HL-60/S4 treated with retinoic acid at 250 ng/mL for 4 days and 3 days (cell line): ENCODE measurements around the gene ANO6.
"Not testable (repeated sequence)": the region's sequence is repeated elsewhere in the genome, so short reads cannot be mapped to it uniquely, and the experiment has no call there.

Experiments used
- in situ Hi-C: fragments of 300-500 bp; cut with MboI; formaldehyde crosslinking; loops from 2 replicates; pipeline ENCODE4 v1.7.0; 2022; ENCODE audit warnings: low sequenced_read_pairs

The ANO6 gene

GRCh38 chr12:45298721-45299692 is 83.1 kb downstream of the ANO6 start:
- in situ Hi-C loops = loop anchor here (25.0 kb wide), 1 partner anchor 88 kb away; no protein-coding TSS in a partner anchor

- in situ Hi-C loops = no loop called here
Measured at GRCh38 chr12:45302621-45303369, 86.9 kb downstream of the ANO6 start.

- in situ Hi-C loops = no loop called here
Measured at GRCh38 chr12:45303945-45304344, 88.0 kb downstream of the ANO6 start.

- in situ Hi-C loops = no loop called here
Measured at GRCh38 chr12:45304514-45305178, 88.8 kb downstream of the ANO6 start.

- in situ Hi-C loops = no loop called here
Measured at GRCh38 chr12:45305907-45306306, 90.0 kb downstream of the ANO6 start.

- in situ Hi-C loops = no loop called here
Measured at GRCh38 chr12:45309836-45310626, 94.1 kb downstream of the ANO6 start.

GRCh38 chr12:45310627-45310968 is 94.7 kb downstream of the ANO6 start:
- in situ Hi-C loops = no loop called here

- in situ Hi-C loops = no loop called here
Measured at GRCh38 chr12:45312012-45312411, 96.1 kb downstream of the ANO6 start.

GRCh38 chr12:45314770-45315169 is 98.9 kb downstream of the ANO6 start:
- in situ Hi-C loops = no loop called here

GRCh38 chr12:45315462-45315861 is 99.6 kb downstream of the ANO6 start:
- in situ Hi-C loops = no loop called here

GRCh38 chr12:45317261-45317660 is 101.4 kb downstream of the ANO6 start:
- in situ Hi-C loops = not testable (repeated sequence)

GRCh38 chr12:45322810-45323209 is 106.9 kb downstream of the ANO6 start:
- in situ Hi-C loops = no loop called here

GRCh38 chr12:45324391-45324790 is 108.5 kb downstream of the ANO6 start:
- in situ Hi-C loops = no loop called here

- in situ Hi-C loops = no loop called here
Measured at GRCh38 chr12:45326358-45326975, 110.6 kb downstream of the ANO6 start.

GRCh38 chr12:45327823-45328383 is 112.0 kb downstream of the ANO6 start:
- in situ Hi-C loops = no loop called here

- in situ Hi-C loops = no loop called here
Measured at GRCh38 chr12:45329238-45329637, 113.3 kb downstream of the ANO6 start.

- in situ Hi-C loops = no loop called here
Measured at GRCh38 chr12:45329702-45330101, 113.8 kb downstream of the ANO6 start.

- in situ Hi-C loops = no loop called here
Measured at GRCh38 chr12:45331552-45331951, 115.7 kb downstream of the ANO6 start.

- in situ Hi-C loops = no loop called here
Measured at GRCh38 chr12:45334396-45334795, 118.5 kb downstream of the ANO6 start.

GRCh38 chr12:45336331-45336730 is 120.4 kb downstream of the ANO6 start:
- in situ Hi-C loops = no loop called here
